Uterus (tissue), 4 donors: Measurements from ENCODE around the gene FPR2. TPM values are rescaled to one million over a fixed set of nuclear protein-coding genes. Genes with fewer than 3 reads are reported as not detected.

Experiments
- DNase-seq, 2 donors: peaks; one replicate each; pipeline ENCODE4 v3.0.0-alpha.2; 2019 to 2020
- H3K27ac ChIP-seq, 2 donors: fragments of 200-600 bp; sonication (generic); 1 replicate in 1 of 2; 2 replicates in 1 of 2; pipeline ENCODE4 v1.5.1; 2016 to 2018
- H3K27me3 ChIP-seq, 2 donors: fragments of 200-600 bp; sonication (generic); one replicate each; pipeline ENCODE4 v1.5.1; 2018 to 2019; ENCODE audit warnings: control low read depth in 1 of 2
- H3K36me3 ChIP-seq, 2 donors: fragments of 200-600 bp; sonication (generic); one replicate each; pipeline ENCODE4 v1.5.1; 2019; ENCODE audit warnings: control low read depth in 1 of 2
- H3K4me1 ChIP-seq, 2 donors: fragments of 200-600 bp; sonication (generic); one replicate each; pipeline ENCODE4 v1.5.1; 2018 to 2019; ENCODE audit warnings: control low read depth in 1 of 2
- H3K4me3 ChIP-seq, 2 donors: fragments of 200-600 bp; sonication (generic); 1 replicate in 1 of 2; 2 replicates in 1 of 2; pipeline ENCODE4 v1.5.1; 2018 to 2019; ENCODE audit warnings: mild to moderate bottlenecking in 1 of 2
- H3K9me3 ChIP-seq, 2 donors: fragments of 200-600 bp; sonication (generic); one replicate each; pipeline ENCODE4 v1.5.1; 2019; ENCODE audit warnings: control low read depth in 1 of 2
- CTCF ChIP-seq, 4 experiments: fragments of 200-600 bp in 2 of 4; fragments of 450-650 bp in 2 of 4; sonication (generic) in 2 of 4; IDR thresholded peaks; one replicate each; pipeline ENCODE4 v1.5.1; 2016 to 2019; ENCODE audit warnings: antibody characterized with exemption in 4 of 4, mild to moderate bottlenecking in 2 of 4, moderate library complexity in 1 of 4
- POLR2A ChIP-seq, 2 donors: fragments of 450-650 bp; IDR thresholded peaks; one replicate each; pipeline ENCODE4 v1.6.1; 2016; ENCODE audit warnings: antibody characterized with exemption in 2 of 2, mild to moderate bottlenecking in 1 of 2, moderate library complexity in 1 of 2
- intact Hi-C: fragments of 100-400 bp; cut with DNase I; formaldehyde crosslinking; loops from one replicate; pipeline ENCODE4 v1.15.1; 2023; ENCODE audit warnings: low total_unique reads
- total RNA-seq, 4 donors: library from RNA; depleted of rRNA in 3 of 4; stranded (reverse); fragments of >200 nt in 3 of 4; gene quantifications; one replicate each; pipeline versions ENCODE4 v1.1.0 to v1.2.4, GENCODE V29; 2014 to 2023
- donor health status: DM: yes; HTN: yes; CAD: no.

FPR2 gene
- total RNA-seq, 4 donors from 2014 or later, result 0.58 to 0.76 TPM; not detected in 2

GRCh38 chr19:51739466-51740213, 21.3 kb upstream of the FPR2 start:
- intact Hi-C loops, result no loop called here
- Histone ChIP-seq H3K9me3 (no peaks in the 10 kb centered on the region), H3K36me3 (no peaks in the 10 kb centered on the region), H3K4me1 (no peaks in the 10 kb centered on the region), H3K27me3 (no peaks in the 10 kb centered on the region), H3K4me3 (no peak overlapping the region), H3K27ac (no peak overlapping the region)
- no peak for TF ChIP-seq POLR2A (IDR thresholded peaks at IDR 0.05)
- TF ChIP-seq CTCF (IDR thresholded peaks at IDR 0.05), result no peak
- DNase-seq, result no peak

GRCh38 chr19:51740356-51740755, 20.6 kb upstream of the FPR2 start:
- H3K27ac ChIP-seq, result no peak overlapping the region
- H3K27me3 ChIP-seq, result no peaks in the 10 kb centered on the region
- no peak for DNase-seq
- no peaks in the 10 kb centered on the region for H3K4me1 ChIP-seq
- H3K4me3 ChIP-seq, result no peak overlapping the region
- no peaks in the 10 kb centered on the region for H3K9me3 ChIP-seq
- intact Hi-C loops, result no loop called here
- no peaks in the 10 kb centered on the region for H3K36me3 ChIP-seq
- TF ChIP-seq POLR2A (IDR thresholded peaks at IDR 0.05) (no peak), CTCF (IDR thresholded peaks at IDR 0.05) (no peak)

GRCh38 chr19:51742789-51743188, 18.2 kb upstream of the FPR2 start:
- no peak for DNase-seq
- intact Hi-C loops, result no loop called here
- Histone ChIP-seq H3K9me3 (no peaks in the 10 kb centered on the region), H3K36me3 (no peaks in the 10 kb centered on the region), H3K4me3 (no peak overlapping the region), H3K4me1 (no peaks in the 10 kb centered on the region), H3K27ac (no peak overlapping the region), H3K27me3 (no peaks in the 10 kb centered on the region)
- TF ChIP-seq POLR2A (IDR thresholded peaks at IDR 0.05) (no peak), CTCF (IDR thresholded peaks at IDR 0.05) (no peak)

- Histone ChIP-seq H3K27ac (no peak overlapping the region), H3K4me1 (no peaks in the 10 kb centered on the region), H3K36me3 (no peaks in the 10 kb centered on the region), H3K4me3 (no peak overlapping the region), H3K9me3 (no peaks in the 10 kb centered on the region), H3K27me3 (no peaks in the 10 kb centered on the region)
- intact Hi-C loops, result no loop called here
- TF ChIP-seq POLR2A (IDR thresholded peaks at IDR 0.05) (no peak), CTCF (IDR thresholded peaks at IDR 0.05) (no peak)
- DNase-seq, result no peak
These were observed 17.6 kb upstream of the FPR2 start for GRCh38 chr19:51743405-51743804.

GRCh38 chr19:51746731-51747130, 14.2 kb upstream of the FPR2 start:
- H3K9me3 ChIP-seq, result no peaks in the 10 kb centered on the region
- no peak overlapping the region for H3K27ac ChIP-seq
- H3K36me3 ChIP-seq, result no peaks in the 10 kb centered on the region
- H3K27me3 ChIP-seq, result no peaks in the 10 kb centered on the region
- H3K4me3 ChIP-seq, result no peak overlapping the region
- TF ChIP-seq CTCF (IDR thresholded peaks at IDR 0.05) (no peak), POLR2A (IDR thresholded peaks at IDR 0.05) (no peak)
- H3K4me1 ChIP-seq, result no peaks in the 10 kb centered on the region
- DNase-seq, result no peak
- intact Hi-C loops, result no loop called here
